DOHH2 (cell line): ENCODE measurements around the gene SLC6A8.

Experiments
- H3F3A ChIP-seq: fragments of 200-600 bp; sonication (generic), shearing (Covaris generic); 2 replicates; pipeline ENCODE4 v1.6.0; 2016; ENCODE audit warnings: antibody characterized with exemption, mild to moderate bottlenecking; ENCODE audit not compliant: control insufficient read depth, insufficient read depth
- H3K27ac ChIP-seq: fragments of 200-600 bp; sonication (generic); 2 replicates; pipeline ENCODE4 v1.5.1; 2014; ENCODE audit warnings: low read depth, mild to moderate bottlenecking, low read length, moderate library complexity
- H3K27me3 ChIP-seq: fragments of 200-600 bp; sonication (generic); 2 replicates; pipeline ENCODE4 v1.6.1; 2014; ENCODE audit warnings: mild to moderate bottlenecking, low read length, mixed read lengths; ENCODE audit not compliant: control insufficient read depth
- H3K36me3 ChIP-seq: fragments of 200-600 bp; sonication (generic); 2 replicates; pipeline ENCODE4 v1.6.1; 2014; ENCODE audit warnings: mild to moderate bottlenecking, low read length, moderate library complexity, mixed read lengths; ENCODE audit not compliant: control insufficient read depth
- H3K4me1 ChIP-seq: fragments of 200-600 bp; sonication (generic); 2 replicates; pipeline ENCODE4 v1.6.1; 2014; ENCODE audit warnings: mild to moderate bottlenecking, low read length, mixed read lengths; ENCODE audit not compliant: control insufficient read depth
- H3K4me2 ChIP-seq: fragments of 200-600 bp; sonication (generic); 2 replicates; pipeline ENCODE4 v1.6.0; 2014; ENCODE audit warnings: mild to moderate bottlenecking, low read length, moderate library complexity
- H3K4me3 ChIP-seq: fragments of 200-600 bp; sonication (generic); 2 replicates; pipeline ENCODE4 v1.5.1; 2014; ENCODE audit warnings: mild to moderate bottlenecking, low read length, mixed read lengths
- H3K79me2 ChIP-seq: fragments of 200-600 bp; sonication (generic); 2 replicates; pipeline ENCODE4 v1.6.1; 2014; ENCODE audit warnings: mild to moderate bottlenecking, low read length, mixed read lengths; ENCODE audit not compliant: control insufficient read depth
- H3K9me2 ChIP-seq: fragments of 200-600 bp; sonication (generic); replicated peaks from 2 replicates; pipeline ENCODE4 v1.6.1; 2014; ENCODE audit warnings: mild to moderate bottlenecking, low read length, mixed read lengths; ENCODE audit not compliant: control insufficient read depth
- H3K9me3 ChIP-seq: fragments of 200-600 bp; sonication (generic); 2 replicates; pipeline ENCODE4 v1.6.1; 2014; ENCODE audit warnings: antibody characterized with exemption, low read length, mixed read lengths; ENCODE audit not compliant: control insufficient read depth, insufficient read depth
- H4K20me1 ChIP-seq: fragments of 200-600 bp; sonication (generic); 2 replicates; pipeline ENCODE4 v1.6.0; 2014; ENCODE audit warnings: low read depth, mild to moderate bottlenecking, antibody characterized with exemption, low read length, moderate library complexity; ENCODE audit not compliant: control insufficient read depth, insufficient read depth
- CTCF ChIP-seq: fragments of 200-600 bp; sonication (generic); IDR thresholded peaks from one replicate; pipeline ENCODE4 v1.5.1; 2014; ENCODE audit warnings: antibody characterized with exemption, mild to moderate bottlenecking, low read depth, low read length; ENCODE audit not compliant: poor library complexity, severe bottlenecking
- EZH2phosphoT487 ChIP-seq: fragments of 200-600 bp; sonication (generic); IDR thresholded peaks from 2 replicates; pipeline ENCODE4 v1.6.1; 2017; ENCODE audit warnings: borderline replicate concordance, mild to moderate bottlenecking, antibody characterized with exemption, low read length, moderate library complexity, mixed read lengths

SLC6A8 gene

GRCh38 chrX:153643431-153644351, 44.0 kb upstream of the SLC6A8 start:
- no peaks in the 10 kb centered on the region for H3K36me3 ChIP-seq
- 0 out of 2 replicates have a peak overlapping the region, but pooled peaks have one; percentile 26 for H3K4me2 ChIP-seq
- no peaks in the 10 kb centered on the region for H3K9me3 ChIP-seq
- H3K4me3 ChIP-seq: no peak overlapping the region
- H3K27me3 ChIP-seq: peaks cover 28% of the 10 kb centered on the region
- H3K4me1 ChIP-seq: 0 out of 2 replicates have a peak, but pooled peaks cover 2% of the 10 kb centered on the region
- H4K20me1 ChIP-seq: no peaks in the 10 kb centered on the region
- no peak for TF ChIP-seq EZH2phosphoT487
- TF ChIP-seq CTCF: no peak
- no peaks in the 10 kb centered on the region for H3K79me2 ChIP-seq
- no peak overlapping the region for H3K27ac ChIP-seq
- H3K9me2 ChIP-seq: no peaks in the 10 kb centered on the region
- H3F3A ChIP-seq: no peaks in the 10 kb centered on the region

GRCh38 chrX:153644356-153645125, 43.2 kb upstream of the SLC6A8 start:
- no peaks in the 10 kb centered on the region for H3K79me2 ChIP-seq
- no peak overlapping the region for H3K4me2 ChIP-seq
- no peaks in the 10 kb centered on the region for H3F3A ChIP-seq
- no peak overlapping the region for H3K4me3 ChIP-seq
- no peak overlapping the region for H3K27ac ChIP-seq
- no peaks in the 10 kb centered on the region for H3K9me3 ChIP-seq
- H3K4me1 ChIP-seq: 0 out of 2 replicates have a peak, but pooled peaks cover 2% of the 10 kb centered on the region
- peaks cover 28% of the 10 kb centered on the region for H3K27me3 ChIP-seq
- TF ChIP-seq CTCF (no peak), EZH2phosphoT487 (no peak)
- H4K20me1 ChIP-seq: no peaks in the 10 kb centered on the region
- H3K36me3 ChIP-seq: no peaks in the 10 kb centered on the region
- no peaks in the 10 kb centered on the region for H3K9me2 ChIP-seq

- H3K27me3 ChIP-seq: peaks cover 28% of the 10 kb centered on the region
- no peak overlapping the region for H3K4me2 ChIP-seq
- TF ChIP-seq EZH2phosphoT487 (no peak), CTCF (no peak)
- H3K79me2 ChIP-seq: no peaks in the 10 kb centered on the region
- no peaks in the 10 kb centered on the region for H3K9me2 ChIP-seq
- no peaks in the 10 kb centered on the region for H3F3A ChIP-seq
- H3K36me3 ChIP-seq: no peaks in the 10 kb centered on the region
- 0 out of 2 replicates have a peak, but pooled peaks cover 2% of the 10 kb centered on the region for H3K4me1 ChIP-seq
- no peaks in the 10 kb centered on the region for H4K20me1 ChIP-seq
- no peak overlapping the region for H3K27ac ChIP-seq
- H3K4me3 ChIP-seq: no peak overlapping the region
- H3K9me3 ChIP-seq: no peaks in the 10 kb centered on the region
Observed at GRCh38 chrX:153645151-153645550, 42.6 kb upstream of the SLC6A8 start.
